GM21717 (cell line): ENCODE results near the gene BUD23.
A peak's percentile ranks its signal among the peaks of the same experiment; 100 is the strongest.
"Not testable (repeated sequence)": the region's sequence is repeated elsewhere in the genome, so short reads cannot be mapped to it uniquely, and the experiment has no call there.

Source experiments
- ATAC-seq: cut with Tn5 transposase; IDR thresholded peaks from one replicate; pipeline ENCODE4 v1.9.1; 2021; ENCODE audit warnings: mild to moderate bottlenecking, moderate library complexity; ENCODE audit not compliant: unreplicated experiment

BUD23 gene, protein sequence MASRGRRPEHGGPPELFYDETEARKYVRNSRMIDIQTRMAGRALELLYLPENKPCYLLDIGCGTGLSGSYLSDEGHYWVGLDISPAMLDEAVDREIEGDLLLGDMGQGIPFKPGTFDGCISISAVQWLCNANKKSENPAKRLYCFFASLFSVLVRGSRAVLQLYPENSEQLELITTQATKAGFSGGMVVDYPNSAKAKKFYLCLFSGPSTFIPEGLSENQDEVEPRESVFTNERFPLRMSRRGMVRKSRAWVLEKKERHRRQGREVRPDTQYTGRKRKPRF

DNA sequence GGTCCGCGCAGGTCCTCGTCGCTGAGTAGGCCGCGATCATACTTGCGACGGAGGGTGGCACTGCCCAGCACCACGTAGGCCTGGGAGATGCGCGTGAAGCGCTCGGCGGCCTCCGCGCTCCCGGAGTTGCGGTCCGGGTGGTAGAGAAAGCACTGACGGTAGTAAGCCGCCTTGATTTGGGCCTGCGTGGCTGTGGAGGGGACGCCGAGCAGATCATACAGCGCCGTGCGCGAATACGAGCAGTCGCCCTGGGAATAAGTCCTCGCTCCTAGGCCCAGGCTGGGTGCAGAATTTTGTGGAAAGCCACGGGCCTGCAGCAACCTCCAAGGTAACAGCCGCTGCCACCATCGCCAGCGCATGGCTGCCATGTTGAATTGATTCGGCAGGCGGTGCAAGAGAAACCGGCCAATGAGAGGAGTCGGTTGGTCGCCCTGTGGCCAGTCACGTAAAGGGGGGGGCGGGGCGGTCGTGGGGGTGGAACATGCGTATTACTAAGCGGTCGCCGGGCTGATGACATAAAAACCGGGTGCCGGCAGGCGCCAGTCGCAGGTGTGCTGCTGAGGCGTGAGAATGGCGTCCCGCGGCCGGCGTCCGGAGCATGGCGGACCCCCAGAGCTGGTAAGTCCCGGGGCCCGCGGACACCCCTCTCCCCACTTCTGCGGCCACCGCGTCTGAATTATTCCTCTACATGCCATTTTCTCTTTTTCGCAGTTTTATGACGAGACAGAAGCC, at the start of gene BUD23, which contains the start of gene DNAJC30:
TSS of gene BUD23 (plus strand) at position 542 of the 732 bp plus-strand sequence. CDS start at position 571, 29 bp downstream.
TSS of gene DNAJC30 (minus strand) at position 398 of the 732 bp plus-strand sequence. CDS start at position 368, 30 bp downstream.
- peak; percentile 79 for ATAC-seq

DNA sequence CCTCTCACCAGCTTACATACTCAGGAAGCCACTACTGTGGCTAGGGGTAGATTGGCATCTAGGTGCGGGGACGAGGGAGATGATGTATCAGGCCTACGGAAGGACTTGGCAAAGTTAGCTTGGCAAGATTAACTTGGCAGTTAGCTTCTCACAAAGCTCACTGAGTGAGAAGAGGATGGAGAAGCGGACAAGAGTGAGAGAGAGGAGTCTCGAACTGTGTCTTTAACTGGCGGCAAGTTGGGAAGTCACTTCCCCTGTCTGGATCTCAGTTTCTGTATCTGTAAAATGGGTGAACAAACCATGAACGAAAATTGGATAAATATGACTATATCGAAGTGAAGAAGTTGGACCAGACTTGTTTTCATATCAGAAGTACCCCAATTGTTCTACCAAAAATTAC, 49.6 kb upstream of the BUD23 start:
- no peak for ATAC-seq

DNA sequence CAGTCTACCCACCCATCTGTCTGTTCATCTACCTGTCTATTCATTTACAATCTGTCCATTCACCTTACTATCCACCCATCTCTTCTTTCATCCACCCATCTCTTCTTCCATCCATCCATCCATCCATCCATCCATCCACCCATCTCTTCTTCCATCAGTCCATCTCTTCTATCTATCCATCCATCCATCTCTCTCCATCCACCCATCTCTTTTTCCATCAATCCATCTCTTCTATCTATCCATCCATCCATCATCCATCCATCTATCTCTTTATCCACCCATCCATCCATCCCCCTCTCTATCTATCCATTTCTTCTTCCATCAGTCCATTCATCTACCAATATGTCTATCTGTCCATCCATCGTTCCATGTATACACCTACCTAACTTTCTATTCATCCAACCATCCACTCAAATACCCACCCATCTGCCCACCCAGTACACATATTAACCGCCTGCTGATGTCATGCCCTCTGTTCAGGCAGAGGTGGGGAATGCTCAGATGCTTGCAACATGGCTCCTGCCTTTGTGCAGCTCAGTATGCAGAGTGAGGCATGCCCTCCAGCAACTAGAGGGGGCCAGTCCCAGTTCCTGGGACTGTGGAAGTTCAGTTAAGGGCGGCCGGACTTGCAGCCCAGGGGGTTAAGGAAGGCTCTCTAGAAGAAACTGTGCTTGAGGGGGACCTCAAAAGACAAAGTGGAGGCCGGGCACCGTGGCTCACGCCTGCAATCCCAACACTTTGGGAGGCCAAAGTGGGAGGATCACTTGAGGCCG, 47.8 kb upstream of the BUD23 start:
- no peak for ATAC-seq

DNA sequence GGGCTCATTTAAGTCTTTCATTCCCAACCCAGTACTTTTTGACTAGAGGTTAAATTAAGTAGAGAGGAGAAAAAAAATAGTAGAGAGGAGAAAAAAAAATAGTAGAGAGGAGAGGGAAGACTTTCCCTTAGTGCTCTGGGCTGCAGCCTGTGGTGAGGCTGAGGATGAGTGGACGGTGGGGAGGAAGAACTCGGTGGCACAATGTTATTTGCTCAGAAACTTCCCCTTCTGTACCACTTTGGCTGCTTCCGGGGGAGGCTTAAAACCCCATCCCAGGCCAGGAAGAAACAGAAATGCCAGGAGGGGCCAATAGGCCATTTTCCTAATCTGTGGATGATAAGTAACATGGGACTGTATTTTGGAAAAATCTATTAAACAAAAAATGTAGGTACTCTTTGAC, 44.5 kb upstream of the BUD23 start:
- no peak for ATAC-seq

DNA sequence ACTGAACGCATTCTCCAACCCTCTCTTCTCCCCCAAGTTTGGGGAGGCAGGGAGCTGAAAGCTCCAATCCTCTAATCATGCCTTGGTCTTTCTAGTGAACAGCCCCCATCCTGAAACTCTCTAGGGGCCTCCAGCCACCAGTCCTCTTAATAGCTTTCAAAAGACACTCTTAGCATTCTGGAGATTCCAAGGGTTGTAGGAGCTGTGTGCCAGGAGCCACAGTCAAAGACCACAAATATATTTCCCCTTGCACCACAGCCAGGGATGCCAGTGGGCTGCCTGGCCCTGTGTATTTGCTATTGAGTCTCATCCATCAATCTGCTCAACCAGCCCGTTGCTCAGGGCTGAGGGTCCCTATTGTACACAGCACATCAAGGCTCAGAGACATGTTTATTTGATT, 40.6 kb upstream of the BUD23 start:
- ATAC-seq: no peak

DNA sequence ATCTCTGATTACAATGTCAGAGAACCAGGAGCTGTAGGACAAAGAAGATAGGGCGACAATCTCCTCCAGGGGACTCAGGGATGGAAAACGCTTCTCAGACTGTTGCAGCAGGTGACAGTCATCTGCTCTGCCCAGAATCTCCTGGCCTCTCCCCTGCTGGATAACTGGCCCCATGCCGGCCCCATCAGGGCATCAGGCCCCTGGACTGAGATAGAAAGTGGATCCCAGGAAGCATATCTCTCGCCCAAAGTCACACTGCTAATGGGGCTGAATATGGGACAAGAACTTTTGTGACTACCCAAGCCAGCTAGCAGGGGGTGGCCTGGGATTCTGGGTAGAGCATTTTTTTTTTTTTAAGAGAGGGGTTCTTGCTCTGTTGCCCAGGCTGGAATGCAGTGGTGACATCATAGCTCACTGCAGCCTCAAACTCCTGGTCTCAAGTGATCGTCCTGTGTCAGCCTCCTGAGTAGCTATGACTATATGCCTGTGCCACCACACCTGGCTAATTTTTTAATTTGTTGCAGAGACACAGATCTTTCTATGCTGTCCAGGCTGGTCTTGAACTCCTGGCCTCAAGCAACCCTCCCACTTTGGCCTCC, 38.6 kb upstream of the BUD23 start:
- no peak for ATAC-seq

DNA sequence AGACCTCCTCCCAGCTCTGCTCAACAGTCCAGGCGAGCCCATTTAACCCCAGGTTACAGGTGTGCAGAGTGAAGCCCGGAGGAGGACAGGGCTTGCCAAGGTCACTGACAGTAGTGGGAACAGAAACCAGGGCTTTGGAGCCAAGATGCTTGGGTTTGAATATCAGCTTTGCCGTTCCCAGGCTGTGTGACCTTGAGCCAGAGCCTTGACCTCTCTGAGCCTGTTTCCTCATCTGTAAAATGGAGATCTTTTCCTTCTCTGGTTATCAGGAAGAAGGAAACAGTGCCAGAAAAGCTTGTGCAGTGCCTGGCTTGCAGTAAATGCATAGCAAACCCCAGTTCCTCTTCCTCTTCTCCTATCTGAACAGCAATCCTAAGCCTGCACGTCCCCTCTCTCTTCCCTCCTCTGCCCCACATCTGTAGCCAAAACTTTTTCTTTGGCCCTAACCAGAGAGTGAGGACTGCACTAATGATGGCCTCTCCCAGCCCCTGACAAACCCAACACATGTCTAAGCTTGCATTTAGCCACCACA, 37.7 kb upstream of the BUD23 start:
- no peak for ATAC-seq

DNA sequence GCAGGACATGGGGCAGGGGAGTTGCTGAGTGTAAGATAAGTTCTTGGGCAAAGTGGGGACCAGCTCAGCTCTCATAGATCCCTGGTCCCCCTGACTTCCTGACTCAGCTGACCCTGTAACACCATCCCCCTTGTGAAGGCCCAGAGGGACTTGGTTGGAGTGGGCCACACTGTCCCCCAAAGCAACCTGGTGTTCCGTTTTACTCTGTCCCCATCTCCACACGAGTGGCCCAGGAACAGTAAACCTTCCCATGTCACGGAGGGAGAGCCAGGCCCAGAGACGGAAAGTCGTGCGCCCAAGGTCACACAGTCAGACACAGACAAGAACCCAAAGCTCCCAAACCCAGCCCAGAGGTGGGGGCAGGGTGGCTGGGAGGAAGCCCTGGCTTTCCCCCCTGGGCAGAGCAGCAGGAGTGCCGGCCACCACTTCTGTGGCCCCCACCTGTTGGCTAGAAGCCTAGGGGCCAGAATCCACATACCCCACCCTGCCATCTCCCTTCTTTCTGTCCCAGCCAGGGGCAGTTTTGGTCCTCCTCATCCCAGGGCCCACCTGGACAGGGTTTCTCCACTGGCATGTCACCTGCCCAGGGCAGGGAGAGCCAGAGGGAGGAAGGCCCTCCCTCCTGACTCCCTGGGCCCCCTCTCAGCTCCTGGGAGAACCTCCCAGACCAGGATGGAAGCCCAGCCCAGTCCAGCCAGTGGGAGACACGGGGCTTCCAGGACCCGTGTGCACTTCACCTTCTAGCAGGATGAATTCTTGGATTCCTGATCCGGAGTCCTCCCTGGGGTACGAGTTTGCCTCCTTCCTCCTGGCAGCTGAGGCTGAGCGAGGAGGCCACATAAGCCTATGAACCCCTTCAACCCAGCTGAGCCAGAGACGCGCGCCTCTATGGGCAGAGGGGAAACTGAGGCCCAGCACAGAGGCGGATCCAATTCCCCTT, 36.3 kb upstream of the BUD23 start:
- no peak for ATAC-seq

DNA sequence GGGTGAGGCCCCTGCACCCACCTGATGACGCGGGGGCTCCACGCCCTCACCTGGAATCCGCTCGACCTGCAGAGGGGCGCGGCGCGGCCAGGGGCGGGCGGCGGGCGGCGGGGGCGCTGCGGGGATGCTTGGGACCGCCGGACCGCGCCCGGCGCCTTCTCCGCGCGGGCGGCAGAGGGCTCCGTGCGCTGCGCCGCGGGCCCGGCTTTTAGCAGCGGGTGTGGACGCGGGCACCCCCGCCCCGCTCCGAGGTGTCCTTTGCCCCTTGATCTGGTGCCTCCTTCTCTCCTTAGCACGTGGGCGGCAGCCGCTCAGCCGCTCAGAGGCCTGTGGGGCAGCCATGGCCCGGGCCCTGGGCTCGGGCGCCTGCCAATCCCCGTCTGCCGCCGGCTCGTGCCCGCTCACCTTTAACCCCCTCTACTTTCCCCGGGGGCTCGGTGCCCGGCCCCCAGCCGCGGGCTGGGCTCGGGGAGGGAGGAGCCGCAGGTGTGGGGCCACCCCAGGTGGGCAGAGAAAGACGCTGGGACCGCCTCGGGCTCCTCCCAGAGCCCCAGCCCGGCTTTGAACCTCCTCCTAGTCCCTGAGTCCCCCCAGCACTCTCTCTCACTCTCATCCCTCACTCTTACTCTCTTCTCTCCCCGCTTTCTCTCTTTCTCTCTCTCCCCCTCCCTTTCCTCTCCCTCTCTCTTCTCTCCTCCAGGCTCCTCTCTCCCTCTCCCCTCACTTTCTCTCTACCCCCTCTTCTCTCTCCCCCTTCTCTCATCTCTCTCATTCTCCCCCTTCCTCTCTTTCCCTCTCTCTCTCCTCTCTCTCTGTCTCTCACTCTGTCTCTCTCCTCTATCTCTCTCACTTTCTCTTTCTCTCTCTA, 35.4 kb upstream of the BUD23 start:
- no peak for ATAC-seq

DNA sequence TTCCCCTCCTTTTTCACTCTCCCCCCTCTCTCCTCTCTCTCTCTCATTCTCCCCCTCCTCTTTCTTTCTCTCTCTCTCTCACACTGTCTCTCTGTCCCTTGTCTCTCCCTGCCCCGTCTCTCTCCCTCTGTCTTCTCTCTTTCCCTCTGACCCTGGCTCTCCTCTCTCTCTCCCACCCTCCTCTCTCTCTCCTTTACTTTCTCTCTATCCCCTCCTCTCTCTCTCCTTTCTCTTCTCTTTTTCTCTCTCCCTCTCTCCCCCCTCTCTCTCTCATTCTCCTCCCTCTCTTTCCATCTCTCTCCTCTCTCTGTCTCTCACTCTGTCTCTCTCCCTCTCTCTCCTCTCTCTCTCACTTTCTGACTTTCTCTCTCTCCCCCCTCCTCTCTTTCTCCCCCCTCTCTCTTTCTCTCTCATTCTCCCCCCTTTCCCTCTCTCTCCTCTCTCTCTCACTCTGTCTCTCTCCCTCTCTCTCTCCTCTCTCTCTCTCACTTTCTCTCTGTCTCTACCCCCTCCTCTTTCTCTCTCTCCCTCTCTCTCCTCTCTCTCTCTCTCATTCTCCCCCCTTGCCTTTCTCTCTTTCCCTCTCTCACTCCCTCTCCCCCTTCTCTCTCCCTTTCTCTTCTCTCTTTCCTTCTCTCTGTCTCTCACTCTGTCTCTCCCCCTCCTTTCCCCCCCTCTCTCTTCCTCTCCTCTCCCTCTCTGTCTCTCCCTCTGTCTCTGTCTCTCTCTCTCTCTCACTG, 34.6 kb upstream of the BUD23 start:
- ATAC-seq: no peak

DNA sequence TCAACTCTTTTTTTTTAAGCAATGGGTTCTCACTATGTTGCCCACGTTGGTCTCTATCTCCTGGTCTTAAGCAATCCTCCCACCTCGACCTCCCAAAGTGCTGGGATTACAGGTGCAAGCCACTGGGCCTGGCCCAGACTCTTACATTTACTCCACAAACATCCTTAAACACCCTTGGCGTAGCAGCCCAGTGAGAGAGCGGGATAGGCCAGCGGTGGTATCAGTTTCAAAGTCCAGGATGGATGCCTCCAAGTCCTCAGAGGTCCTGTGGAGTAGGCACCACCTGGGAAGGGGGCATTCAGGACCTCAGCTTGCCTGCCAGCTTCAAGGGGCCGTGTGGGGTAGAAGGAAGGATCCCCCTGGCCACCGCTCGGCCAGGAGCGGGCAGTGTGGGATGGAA, 33.8 kb upstream of the BUD23 start:
- no peak for ATAC-seq

DNA sequence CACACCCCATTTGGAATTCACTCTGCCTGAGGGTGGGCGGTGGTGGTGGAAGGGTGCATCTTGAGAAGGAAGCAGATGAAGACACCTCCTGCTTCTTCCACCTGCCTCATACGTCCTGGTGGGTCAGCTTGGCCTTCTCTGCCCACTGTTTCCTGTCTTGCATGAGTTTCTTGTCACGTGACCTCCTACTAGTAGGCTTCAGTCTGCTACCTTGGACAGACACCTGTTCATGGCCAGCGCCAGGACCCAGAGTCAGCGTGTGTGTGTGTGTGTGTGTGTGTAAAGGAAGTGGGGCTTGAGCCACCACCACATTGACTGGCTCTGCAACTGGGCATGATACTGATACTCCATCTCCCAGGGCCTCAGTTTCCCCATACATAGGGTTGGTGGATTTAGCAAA, 32.9 kb upstream of the BUD23 start:
- ATAC-seq: no peak

DNA sequence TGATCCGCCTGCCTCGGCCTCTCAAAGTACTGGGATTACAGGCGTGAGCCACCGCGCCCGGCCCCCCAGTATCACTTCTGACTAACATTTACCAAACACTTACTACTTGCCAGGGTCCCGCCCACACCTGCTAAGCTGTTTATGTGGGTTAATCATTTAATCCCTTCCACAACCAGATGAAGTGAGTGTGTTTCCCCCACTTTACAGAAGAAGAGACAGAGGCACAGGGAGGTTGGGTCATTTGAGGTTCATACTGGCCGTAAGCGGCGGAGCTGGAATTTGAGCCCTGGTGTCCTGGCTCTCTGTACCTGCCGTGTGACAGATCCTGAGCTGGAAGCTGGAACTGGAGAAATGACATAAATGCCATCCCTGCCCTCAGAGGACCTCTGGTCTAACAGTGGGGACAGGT, 30.9 kb upstream of the BUD23 start:
- ATAC-seq: no peak

DNA sequence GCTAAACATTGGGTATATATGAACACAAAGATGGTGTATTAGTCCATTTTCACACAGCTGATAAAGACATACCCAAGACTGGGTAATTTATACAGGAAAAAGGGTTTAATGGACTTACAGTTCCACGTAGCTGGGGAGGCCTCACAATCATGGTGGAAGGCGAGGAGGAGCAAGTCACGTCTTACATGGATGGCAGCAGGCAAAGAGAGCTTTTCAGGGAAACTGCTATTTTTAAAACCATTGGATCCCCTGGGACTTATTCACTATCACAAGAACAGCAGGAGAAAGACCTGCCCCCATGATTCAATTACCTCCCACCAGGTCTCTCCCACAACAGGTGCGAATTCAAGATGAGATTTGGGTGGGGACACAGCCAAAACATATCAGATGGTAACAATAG, 28.1 kb upstream of the BUD23 start:
- not testable (repeated sequence) for ATAC-seq

DNA sequence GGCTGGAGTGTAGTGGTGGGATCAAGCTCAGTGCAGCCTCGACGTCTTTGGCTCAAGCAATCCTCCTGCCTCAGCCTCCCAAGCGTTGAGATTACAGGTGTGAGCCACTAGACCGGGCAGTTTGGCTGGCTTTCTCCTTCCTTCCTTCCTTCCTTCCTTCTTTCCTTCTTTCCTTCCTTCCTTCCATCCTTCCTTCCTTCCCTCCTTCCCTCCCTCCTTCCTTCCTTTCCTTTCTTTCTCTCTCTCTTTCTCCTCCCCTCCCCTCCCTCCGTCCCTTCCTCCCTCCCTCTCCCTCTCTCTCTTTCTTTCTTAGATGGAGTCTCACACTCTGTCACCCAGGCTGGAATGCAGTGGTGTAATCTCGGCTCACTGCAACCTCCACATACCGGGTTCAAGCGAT, 23.4 kb upstream of the BUD23 start:
- ATAC-seq: no peak

DNA sequence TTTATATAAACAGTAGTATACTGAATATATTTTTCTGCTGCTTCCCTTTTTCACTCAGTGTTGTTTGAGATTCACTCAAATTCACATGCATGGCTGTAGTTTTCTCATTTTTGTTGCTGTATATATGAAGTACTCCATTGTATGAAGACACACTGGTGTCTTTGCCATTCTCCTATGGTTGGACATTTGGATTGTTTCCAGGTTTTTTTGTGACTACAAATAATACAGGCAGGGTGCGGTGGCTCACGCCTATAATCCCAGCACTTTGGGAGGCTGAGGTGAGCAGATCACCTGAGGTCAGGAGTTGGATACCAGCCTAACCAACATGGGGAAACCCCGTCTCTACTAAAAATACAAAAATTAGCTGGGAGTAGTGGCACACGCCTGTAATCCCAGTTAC, 22.8 kb upstream of the BUD23 start:
- not testable (repeated sequence) for ATAC-seq

DNA sequence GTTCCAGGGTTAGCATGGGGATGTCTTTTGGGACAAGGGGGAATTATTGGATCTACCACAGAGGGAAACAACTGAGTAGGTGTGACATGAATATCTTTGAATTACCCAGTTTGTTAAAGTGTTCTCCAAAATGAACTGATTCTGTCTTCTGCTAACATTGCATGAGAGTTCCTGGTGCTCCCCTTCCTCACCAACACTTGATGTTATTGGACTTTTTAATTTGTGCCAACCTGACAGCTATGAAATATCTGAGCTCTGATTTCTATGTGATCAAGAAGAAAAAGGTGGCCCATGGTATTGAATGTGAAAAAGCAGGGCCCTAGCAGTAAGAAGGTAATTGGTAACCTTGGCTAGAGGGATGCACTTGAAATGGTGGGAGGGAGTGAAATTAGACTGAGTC, 20.4 kb upstream of the BUD23 start:
- ATAC-seq: no peak
